Stimulated activated naive CD8-positive, alpha-beta T cell treated with anti-CD3 and anti-CD28 coated beads, Interleukin-15, Interleukin-2, amounts not matched to agents 100 U/mL and 50 U/mL, for 24 hours (primary cell): ENCODE measurements around the gene RPL27.
A peak's percentile ranks its signal among the peaks of the same experiment; 100 is the strongest.
"Not testable (repeated sequence)": the region's sequence is repeated elsewhere in the genome, so short reads cannot be mapped to it uniquely, and the experiment has no call there.

Source experiments
- ATAC-seq: fragments of 150-1000 bp; cut with Tn5 transposase; one replicate; pipeline ENCODE4 v1.10.0; 2021
- DNase-seq: peaks from one replicate; pipeline ENCODE4 v3.0.0; 2021

Gene RPL27

DNA sequence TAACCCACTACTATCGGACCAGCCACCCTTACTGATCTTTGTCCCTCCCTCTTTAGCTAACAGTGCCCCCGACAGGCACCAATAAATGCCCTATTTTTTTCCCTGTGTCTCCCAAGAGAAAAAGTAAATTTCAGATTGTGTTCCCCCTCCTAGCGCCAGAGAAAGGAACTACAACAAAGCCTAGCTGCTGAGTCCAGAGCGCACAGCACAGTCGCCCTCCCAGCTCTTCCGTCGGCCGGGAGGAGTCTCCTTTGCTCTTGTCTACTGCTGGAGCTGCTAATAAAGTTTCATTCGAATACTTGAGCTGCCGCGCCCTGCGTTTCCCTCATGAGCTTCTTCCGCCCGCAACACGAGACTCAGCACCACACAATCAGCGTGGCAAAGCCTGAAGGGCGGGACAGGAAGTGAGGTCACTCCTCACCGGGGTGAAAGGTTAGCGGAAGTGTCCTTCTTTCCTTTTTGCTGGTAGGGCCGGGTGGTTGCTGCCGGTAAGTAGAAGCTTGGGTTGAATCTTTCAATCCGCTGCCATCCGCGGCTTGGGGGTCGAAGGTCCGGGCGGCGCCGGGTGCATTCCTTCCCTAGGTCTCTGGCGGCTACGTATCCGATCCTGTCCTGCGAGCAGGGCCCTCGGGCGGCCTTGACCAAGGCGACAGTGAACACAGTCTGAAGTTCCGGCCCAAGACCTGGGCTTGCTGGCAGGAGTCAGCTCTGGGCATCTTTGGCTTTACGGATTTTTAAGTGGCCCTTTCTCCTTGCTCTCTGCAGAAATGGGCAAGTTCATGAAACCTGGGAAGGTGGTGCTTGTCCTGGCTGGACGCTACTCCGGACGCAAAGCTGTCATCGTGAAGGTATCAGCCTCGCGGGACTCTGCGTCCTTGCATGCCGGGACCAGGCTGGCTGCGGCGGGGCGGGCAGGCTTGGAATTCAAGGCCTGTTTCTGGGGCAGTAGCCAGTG lies at the start of gene RPL27:
TSS of gene RPL27 (plus strand) at position 436 of the 955 bp plus-strand sequence. CDS start at position 768, 332 bp downstream.
- ATAC-seq: peak; percentile 98
- DNase-seq: peak; percentile 97

- ATAC-seq: no peak
- no peak for DNase-seq
Measured at GRCh38 chr17:42950044-42950783, 48.0 kb upstream of the RPL27 start.

GRCh38 chr17:42953669-42954068 lies 44.5 kb upstream of the RPL27 start:
- ATAC-seq: peak; percentile 19
- no peak for DNase-seq

- DNase-seq (peak; percentile 90), ATAC-seq (peak; percentile 98)
Measured at GRCh38 chr17:42964161-42964932, 33.9 kb upstream of the RPL27 start, which contains the start of gene AARSD1. Gene AARSD1, minus strand, starts transcription at chr17:42964454. Its CDS starts 14 bp downstream, at chr17:42964440.

DNA sequence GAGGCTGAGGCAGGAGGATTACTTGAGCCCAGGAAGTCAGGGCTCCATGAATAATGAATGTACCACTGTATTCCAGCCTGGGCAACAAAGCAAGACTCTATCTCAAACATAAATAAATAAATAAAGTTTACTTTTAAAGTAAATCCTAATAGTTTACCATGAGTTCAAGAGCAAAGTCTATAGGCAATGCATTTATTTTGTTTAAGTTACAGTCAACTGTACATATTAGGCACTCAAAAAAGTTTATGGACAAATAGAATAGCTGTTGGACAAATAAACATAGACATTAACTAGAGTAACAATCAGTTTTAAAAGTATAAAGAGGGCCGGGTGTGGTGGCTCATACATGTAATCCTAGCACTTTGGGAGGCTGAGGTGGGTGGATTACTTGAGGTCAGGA lies 30.3 kb upstream of the RPL27 start:
- no peak for ATAC-seq
- DNase-seq: no peak

- no peak for DNase-seq
- no peak for ATAC-seq
Measured at GRCh38 chr17:42969001-42969581, 29.1 kb upstream of the RPL27 start.

DNA sequence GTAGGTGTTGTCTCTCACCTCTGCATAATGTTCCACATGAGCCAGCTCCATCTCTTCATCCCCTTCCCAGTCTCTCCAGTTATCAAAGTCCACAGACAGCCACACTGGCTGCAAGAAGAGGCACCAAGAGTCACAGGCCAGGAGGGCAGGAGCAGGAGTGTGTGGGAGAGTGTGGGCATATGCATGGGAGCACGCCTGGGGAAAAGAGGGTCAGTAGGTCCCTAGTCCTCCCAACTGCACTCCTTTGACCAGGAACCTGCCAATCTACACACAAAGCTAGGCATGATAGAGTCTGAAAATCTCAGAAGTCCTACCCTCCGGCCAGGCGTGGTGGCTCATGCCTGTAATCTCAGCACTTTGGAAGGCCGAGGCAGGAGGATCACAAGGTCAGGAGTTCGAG lies 26.6 kb upstream of the RPL27 start:
- ATAC-seq: no peak
- DNase-seq: no peak

DNA sequence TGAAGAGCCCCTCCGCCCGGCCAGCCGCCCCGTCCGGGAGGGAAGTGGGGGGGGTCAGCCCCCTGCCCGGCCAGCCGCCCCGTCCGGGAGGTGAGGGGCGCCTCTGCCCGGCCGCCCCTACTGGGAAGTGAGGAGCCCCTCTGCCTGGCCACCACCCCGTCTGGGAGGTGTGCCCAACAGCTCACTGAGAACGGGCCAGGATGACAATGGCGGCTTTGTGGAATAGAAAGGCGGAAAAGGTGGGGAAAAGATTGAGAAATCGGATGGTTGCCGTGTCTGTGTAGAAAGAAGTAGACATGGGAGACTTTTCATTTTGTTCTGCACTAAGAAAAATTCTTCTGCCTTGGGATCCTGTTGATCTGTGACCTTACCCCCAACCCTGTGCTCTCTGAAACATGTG lies 24.9 kb upstream of the RPL27 start:
- DNase-seq, ATAC-seq: not testable (repeated sequence)

DNA sequence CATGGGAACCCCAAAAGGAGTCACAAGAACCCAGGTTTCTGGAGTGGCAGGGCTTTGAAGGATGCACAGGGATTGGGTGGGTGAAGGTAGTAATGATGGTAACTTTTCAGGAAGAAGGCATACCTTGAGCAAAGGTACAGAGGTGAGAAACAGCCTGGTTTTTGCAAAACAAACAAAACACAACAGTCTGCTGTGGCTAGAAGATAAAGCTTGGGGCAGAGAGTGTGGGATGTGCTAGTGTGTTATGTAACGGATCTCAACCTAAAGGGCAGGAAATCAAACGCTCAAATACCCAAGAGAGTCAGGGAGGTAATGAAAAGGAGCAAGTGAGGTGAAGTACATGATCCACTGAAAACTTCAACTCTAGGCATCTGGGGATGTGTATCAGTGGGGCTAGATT lies 23.0 kb upstream of the RPL27 start:
- DNase-seq: no peak
- no peak for ATAC-seq

GRCh38 chr17:42975701-42976100 lies 22.5 kb upstream of the RPL27 start:
- not testable (repeated sequence) for ATAC-seq

GRCh38 chr17:42979511-42980273 lies 18.5 kb upstream of the RPL27 start, which contains the start of gene PTGES3L:
Gene PTGES3L, minus strand, starts transcription at chr17:42980080. Its CDS starts 27 bp downstream, at chr17:42980053.
- ATAC-seq: peak; percentile 67
- peak; percentile 60 for DNase-seq

More at GRCh38 chr17:42975701-42976100, 22.5 kb upstream of the RPL27 start:
- not testable (repeated sequence) for DNase-seq

- ATAC-seq: peak; percentile 76
- peak; percentile 95 for DNase-seq
Measured at GRCh38 chr17:42980274-42980765, 17.9 kb upstream of the RPL27 start, which contains the start of gene RUNDC1. Gene RUNDC1, plus strand, starts transcription at chr17:42980565. Its CDS starts 12 bp downstream, at chr17:42980577.

GRCh38 chr17:42980766-42981397 lies 17.3 kb upstream of the RPL27 start:
- ATAC-seq (peak; percentile 89), DNase-seq (peak; percentile 77)

GRCh38 chr17:42982266-42982665 lies 16.0 kb upstream of the RPL27 start:
- DNase-seq: no peak
- no peak for ATAC-seq

GRCh38 chr17:42985225-42985624 lies 13.0 kb upstream of the RPL27 start:
- DNase-seq (no peak), ATAC-seq (no peak)

- DNase-seq: no peak
- ATAC-seq: no peak
Measured at GRCh38 chr17:42989141-42989540, 9.1 kb upstream of the RPL27 start.

DNA sequence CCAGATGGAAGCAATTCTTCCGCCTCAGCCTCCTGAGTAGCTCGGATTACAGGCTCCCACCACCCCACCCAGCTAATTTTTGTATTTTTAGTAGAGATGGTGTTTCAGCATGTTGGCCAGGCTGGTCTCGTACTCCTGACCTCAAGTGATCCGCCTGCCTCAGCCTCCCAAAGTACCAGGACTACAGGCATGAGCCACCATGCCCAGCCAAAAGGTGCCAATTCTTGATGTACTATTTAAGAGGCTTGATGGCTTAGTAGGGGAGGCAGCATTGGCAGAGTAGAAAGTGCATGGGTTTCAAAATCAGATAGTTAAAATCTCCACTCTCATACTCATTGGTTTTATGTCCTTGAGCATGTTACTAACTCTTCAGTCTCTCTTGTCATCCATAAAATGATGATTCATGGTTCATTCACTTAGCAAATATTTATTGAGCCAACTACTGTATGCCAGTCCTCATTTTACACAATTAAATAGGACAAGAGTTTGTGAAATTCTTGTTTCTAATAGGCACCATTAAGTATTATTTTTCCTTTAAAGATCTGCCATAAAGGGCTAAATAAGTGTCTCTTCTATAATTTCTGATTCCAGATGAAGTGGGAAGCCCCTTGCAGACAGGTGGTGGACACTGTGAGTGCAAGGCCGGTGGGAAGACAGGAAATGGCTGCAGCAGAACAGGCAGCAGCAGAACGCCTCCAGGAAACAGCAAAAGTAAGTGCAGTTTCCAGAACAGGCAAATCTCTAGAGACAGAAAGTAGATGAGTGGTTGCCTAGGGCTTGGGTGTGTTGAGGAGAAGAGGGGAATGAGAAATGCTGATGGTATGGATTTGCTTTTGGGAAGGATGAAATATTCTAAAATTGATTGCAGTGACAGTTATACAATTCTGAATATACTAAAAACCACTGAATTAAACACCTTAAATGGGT lies 8.2 kb upstream of the RPL27 start:
- ATAC-seq (no peak), DNase-seq (no peak)

GRCh38 chr17:42991471-42991870 lies 6.7 kb upstream of the RPL27 start:
- DNase-seq (no peak), ATAC-seq (no peak)

GRCh38 chr17:42992872-42993271 lies 5.3 kb upstream of the RPL27 start:
- DNase-seq (no peak), ATAC-seq (no peak)
